Measurements from ENCODE around the gene HMGCLL1.

- TF ChIP-seq CTCF (IDR thresholded peaks at IDR 0.05) (no peak), EZH2 (IDR thresholded peaks at IDR 0.05; ENCODE audit: borderline replicate concordance, insufficient read depth, low read depth, low read length, poor library complexity, severe bottlenecking) (no peak)
Measured at GRCh38 chr6:55405474-55406235, 173.3 kb downstream of the HMGCLL1 start.
